Vagina (tissue), 2 donors: ENCODE data around the gene MSL3B.

Experiments used
- CTCF ChIP-seq, 3 experiments: fragments of 450-650 bp in 2 of 3; fragments of 200-600 bp in 1 of 3; sonication (generic) in 1 of 3; IDR thresholded peaks; one replicate each; pipeline ENCODE4 v1.5.1; 2017 to 2019; ENCODE audit warnings: antibody characterized with exemption in 3 of 3, mild to moderate bottlenecking in 2 of 3, moderate library complexity in 2 of 3
- POLR2A ChIP-seq, 2 donors: fragments of 450-650 bp; IDR thresholded peaks; one replicate each; pipeline ENCODE4 v1.6.1; 2017; ENCODE audit warnings: antibody characterized with exemption in 2 of 2, mild to moderate bottlenecking in 2 of 2, moderate library complexity in 2 of 2
- POLR2AphosphoS5 ChIP-seq, 2 donors: sonication (generic); formaldehyde crosslinking; IDR thresholded peaks; one replicate each; pipeline ENCODE4 v1.9.0; 2017; ENCODE audit warnings: antibody characterized with exemption in 2 of 2, mild to moderate bottlenecking in 2 of 2, low read depth in 1 of 2; ENCODE audit not compliant: insufficient read depth in 1 of 2

GRCh38 chr2:233858331-233858730, 9.9 kb downstream of the MSL3B start:
- TF ChIP-seq CTCF (IDR thresholded peaks at IDR 0.05) (no peak), POLR2AphosphoS5 (IDR thresholded peaks at IDR 0.05; ENCODE audit: insufficient read depth in 1 of 2, low read depth in 1 of 2) (no peak), POLR2A (IDR thresholded peaks at IDR 0.05) (no peak)
